Fibroblast of the aortic adventitia (primary cell): ENCODE measurements around the gene KRT36. TPM values are rescaled to one million over a fixed set of nuclear protein-coding genes. Genes with fewer than 3 reads are reported as not detected.

Source experiments
- DNase-seq: peaks from one replicate; pipeline ENCODE4 v3.0.0-alpha.2; 2010; ENCODE audit warnings: low read depth
- H3K4me3 ChIP-seq: 2 replicates; pipeline ENCODE4 v1.5.1; 2011; ENCODE audit warnings: low read depth, mild to moderate bottlenecking, control low read depth, low read length, moderate library complexity
- total RNA-seq: library from RNA; depleted of rRNA; stranded (reverse); fragments of >200 nt; gene quantifications from 2 replicates; pipeline ENCODE4 v1.2.3, GENCODE V29; 2012; ENCODE audit warnings: low replicate concordance
- TF ChIP-seq, protein P1 (sequence below): IDR thresholded peaks from 2 replicates; pipeline ENCODE4 v1.5.1; 2011; ENCODE audit warnings: mild to moderate bottlenecking, low read length, control low read depth, inconsistent platforms; ENCODE audit not compliant: insufficient read depth

KRT36 gene
- total RNA-seq, 1 donor, result not detected

DNA sequence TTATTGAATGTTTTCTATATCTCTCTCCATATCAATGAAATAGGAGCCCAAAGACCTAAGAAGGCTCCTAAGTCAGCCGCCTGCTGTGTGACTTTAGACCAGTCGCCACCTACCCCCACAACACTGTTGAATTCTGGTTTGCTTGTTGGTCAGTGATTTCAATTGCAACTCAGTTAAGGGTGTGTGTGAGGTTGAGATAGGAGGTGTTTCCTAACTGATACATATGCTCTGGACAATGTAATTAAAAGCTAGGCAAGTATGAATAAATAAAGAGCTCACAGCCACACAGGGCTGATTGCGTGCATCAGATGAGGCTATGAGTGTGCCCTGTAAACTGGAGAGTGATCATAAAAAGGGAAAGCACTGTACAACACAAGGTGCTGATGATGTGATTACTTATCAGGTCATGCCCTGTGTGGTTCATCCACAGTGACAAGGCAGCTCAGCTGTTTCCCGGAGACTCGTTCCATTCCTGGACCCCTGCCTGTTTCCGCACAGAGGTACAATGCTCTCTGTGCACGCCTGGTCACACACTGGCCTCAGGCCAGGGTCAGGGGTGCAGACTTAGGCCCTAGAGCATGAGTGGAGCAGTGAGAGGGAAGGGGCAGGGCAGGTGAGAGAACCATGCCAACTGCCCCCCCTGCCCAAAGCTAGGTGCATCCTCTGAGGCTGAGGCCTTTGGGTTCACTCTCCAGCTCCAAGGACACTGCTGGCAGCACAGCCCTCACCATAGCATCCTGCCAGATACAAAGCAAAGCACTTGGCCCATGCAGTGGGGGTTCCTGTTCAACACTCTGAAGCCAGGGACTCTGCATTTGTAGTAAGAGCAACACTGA is 5.5 kb downstream of the KRT36 start:
- H3K4me3 ChIP-seq, result no peak overlapping the region
- TF ChIP-seq, protein P1, sequence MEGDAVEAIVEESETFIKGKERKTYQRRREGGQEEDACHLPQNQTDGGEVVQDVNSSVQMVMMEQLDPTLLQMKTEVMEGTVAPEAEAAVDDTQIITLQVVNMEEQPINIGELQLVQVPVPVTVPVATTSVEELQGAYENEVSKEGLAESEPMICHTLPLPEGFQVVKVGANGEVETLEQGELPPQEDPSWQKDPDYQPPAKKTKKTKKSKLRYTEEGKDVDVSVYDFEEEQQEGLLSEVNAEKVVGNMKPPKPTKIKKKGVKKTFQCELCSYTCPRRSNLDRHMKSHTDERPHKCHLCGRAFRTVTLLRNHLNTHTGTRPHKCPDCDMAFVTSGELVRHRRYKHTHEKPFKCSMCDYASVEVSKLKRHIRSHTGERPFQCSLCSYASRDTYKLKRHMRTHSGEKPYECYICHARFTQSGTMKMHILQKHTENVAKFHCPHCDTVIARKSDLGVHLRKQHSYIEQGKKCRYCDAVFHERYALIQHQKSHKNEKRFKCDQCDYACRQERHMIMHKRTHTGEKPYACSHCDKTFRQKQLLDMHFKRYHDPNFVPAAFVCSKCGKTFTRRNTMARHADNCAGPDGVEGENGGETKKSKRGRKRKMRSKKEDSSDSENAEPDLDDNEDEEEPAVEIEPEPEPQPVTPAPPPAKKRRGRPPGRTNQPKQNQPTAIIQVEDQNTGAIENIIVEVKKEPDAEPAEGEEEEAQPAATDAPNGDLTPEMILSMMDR, result no peak
- DNase-seq, result no peak

DNA sequence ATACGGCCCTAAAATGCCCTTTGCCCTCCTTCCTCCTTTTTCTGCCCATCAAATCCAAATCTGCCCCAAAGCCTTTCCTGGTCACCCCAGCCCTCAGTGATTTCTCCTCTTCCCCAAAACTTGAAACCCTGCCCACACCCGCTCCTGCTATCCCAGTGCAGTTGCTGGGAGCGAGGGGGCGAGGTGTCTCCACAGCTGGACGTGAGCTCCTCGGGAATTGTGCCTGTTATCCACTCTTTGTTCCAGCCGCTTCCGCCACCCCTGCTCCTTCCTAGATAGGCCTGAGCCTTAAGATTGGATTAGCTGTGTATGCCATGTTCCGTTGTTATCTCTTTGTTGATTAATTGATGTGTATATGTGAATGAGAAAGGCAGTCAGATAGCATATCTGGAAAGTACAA is 6.2 kb downstream of the KRT36 start:
- no peak overlapping the region for H3K4me3 ChIP-seq
- no peak for DNase-seq
- TF ChIP-seq, protein P1, result no peak

DNA sequence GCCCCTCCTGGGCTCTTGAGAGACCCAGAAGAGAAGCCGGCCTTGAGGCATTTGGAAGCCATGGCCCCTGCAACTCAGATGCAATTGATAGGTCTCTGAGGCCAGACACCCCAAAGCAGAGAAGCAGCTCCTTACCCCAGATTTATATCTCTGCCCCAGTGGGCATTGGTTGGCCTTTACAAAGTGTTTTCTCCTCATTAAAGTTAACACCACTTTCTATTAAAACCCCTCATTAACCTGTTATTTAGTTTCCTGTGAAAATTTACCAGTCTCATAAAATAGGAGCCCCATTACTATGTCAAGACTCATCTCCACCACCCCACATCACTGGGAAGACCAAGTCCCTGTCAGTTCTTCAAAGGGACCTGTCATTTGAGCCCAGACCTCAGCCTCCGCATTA is 8.7 kb downstream of the KRT36 start, which contains the start of gene KRT35:
KRT35 (minus strand) TSS at position 116 of the 400 bp plus-strand sequence; CDS start at position 62, 54 bp downstream.
- TF ChIP-seq, protein P1, result no peak
- DNase-seq, result no peak
- no peak within 1 kb of the TSS for H3K4me3 ChIP-seq

DNA sequence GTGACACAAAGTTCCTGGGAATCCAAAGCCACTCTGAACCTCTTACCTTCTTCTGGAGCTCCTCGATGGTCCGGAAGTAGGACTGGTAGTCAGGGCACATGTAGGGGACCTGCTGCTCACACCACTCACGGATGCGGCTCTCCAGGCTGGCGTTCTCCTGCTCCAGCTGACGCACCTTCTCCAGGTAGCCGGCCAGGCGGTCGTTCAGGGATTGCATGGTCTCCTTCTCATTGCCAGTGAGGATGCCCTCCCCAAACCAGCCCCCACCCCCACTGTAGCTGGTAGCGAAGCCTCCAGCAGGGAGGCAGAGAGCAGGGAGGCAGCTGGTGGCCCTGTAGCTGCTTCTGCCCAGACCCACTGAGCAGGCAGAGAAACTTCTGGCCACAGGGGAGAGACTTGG is 9.1 kb downstream of the KRT36 start:
- no peak overlapping the region for H3K4me3 ChIP-seq
- TF ChIP-seq, protein P1, result no peak
- DNase-seq, result no peak

DNA sequence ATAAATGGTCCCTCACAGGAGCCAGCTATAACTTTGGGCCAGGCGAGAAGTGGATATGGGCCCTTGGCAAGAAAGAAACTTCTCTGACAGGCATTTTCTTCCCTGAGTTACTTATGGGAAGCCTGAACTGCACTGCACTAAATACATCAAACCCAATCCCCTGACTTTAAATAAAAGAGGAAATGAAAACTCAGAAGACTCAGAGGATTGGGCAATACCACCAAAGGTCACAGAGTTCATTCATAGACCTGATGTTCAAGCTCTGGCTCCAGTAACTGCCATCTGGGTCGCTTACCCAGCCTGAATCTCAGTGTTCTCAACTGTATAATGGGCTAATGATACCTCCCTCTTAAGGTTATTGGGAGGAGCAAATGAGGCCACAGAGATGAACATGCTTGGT is 9.6 kb downstream of the KRT36 start:
- no peak for DNase-seq
- TF ChIP-seq, protein P1, result no peak
- no peak overlapping the region for H3K4me3 ChIP-seq

DNA sequence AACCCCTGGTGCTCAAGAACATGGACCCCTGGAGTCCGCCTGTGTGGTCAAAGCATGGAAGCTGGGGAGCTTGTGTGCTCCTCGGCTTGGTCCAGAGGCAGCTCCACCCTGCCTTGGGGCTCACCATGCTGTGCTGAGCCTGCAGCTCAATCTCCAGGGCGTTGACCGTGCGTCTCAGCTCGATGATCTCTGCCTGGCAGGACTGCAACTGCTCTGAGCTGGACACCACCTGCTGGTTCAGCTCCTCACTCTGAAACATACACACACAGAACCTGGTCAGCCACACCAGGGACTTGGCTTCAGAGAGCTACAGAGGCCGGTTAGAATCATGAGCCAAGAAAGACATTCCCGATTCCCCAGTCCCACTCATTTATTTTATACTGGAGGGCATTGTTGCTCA is 11.5 kb downstream of the KRT36 start:
- no peak for DNase-seq
- H3K4me3 ChIP-seq, result no peak overlapping the region
- TF ChIP-seq, protein P1, result no peak
